Measurements from ENCODE around the gene HMX2.

HMX2 gene, protein sequence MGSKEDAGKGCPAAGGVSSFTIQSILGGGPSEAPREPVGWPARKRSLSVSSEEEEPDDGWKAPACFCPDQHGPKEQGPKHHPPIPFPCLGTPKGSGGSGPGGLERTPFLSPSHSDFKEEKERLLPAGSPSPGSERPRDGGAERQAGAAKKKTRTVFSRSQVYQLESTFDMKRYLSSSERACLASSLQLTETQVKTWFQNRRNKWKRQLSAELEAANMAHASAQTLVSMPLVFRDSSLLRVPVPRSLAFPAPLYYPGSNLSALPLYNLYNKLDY

DNA sequence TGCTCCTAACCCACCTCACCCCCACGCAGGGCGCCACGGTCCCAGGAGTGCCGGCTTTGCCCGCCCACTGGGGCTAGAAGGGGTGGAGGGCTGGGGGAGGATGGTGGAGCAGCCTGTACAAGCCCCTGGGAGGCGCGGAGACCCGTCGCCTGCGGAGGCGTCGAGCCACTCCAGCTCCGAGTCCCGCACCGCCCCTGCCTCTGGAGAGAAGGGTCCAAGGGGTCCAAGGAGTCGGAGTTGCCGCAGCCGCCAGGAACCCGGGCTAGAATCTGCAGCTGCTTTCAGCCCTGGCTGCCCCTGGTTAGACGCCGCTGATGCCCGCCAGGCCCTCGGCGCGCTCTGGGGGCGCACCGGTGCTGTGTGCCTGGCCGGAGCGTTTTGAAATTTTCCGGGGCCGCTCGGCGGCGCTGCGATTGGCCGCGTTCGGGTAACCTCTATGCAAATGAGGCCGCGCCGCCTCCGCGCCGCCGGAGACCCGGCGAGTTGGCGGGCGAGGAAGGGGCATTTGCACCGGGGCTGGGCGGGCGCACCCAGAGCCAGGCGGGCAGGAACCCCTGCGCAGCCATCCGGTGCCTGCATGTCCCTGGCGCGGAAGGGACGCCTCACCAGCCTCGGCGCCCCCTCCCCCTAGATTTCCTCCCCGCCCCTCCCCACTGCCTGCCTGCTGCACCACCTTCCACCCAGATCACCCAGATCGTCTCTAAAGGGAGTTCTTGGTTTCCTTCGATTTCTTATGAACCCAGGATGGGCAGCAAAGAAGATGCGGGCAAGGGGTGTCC, at the start of gene HMX2:
Gene HMX2 (plus strand): TSS at position 502 of the 779 bp plus-strand sequence. CDS start 243 bp downstream, at position 745.
- Histone ChIP-seq H3K9me3 (no peaks in the 10 kb centered on the region), H3K27me3 (peaks cover 0 to 100% of the 10 kb centered on the region in 2 donors), H3K4me3 (no peak within 1 kb of the TSS)

DNA sequence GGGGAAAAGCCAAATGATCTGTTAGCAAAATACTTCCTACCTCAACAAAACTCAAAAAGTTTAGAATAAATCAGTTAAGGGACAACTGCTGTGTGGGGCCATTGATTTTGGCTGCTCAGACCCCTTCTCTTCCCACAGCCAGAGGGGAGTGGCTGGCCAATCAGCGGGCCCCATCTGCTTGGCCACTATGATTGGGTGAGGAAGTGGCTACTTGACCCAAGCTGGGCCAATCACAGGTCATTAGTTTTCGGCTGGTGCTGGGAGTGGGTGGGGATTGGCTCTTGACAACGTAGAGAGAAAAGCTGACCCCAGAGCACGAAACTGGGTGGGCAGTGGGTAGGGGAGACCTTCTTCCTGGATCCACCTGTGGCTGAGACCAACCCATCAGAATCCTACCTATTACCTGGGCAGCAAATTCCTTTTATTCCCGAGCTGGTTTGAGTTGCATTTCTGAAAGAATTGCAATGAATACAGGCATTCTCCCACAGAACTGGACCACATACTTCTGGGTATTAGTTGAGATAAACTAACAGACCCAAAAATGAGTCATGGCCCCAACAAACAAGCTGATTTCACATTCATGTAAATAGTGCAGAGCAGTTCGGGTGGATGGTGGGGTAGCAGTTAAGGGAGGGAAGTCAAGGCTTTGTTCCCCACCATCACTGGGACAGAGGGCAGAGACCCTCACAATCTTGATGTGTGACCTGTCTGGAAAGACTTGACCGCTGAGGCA, 47.7 kb upstream of the HMX2 start:
- no peak overlapping the region for H3K4me3 ChIP-seq
- H3K9me3 ChIP-seq, result no peaks in the 10 kb centered on the region
- no peak for DNase-seq
- no peak overlapping the region for H3K27ac ChIP-seq
- TF ChIP-seq, protein P1, sequence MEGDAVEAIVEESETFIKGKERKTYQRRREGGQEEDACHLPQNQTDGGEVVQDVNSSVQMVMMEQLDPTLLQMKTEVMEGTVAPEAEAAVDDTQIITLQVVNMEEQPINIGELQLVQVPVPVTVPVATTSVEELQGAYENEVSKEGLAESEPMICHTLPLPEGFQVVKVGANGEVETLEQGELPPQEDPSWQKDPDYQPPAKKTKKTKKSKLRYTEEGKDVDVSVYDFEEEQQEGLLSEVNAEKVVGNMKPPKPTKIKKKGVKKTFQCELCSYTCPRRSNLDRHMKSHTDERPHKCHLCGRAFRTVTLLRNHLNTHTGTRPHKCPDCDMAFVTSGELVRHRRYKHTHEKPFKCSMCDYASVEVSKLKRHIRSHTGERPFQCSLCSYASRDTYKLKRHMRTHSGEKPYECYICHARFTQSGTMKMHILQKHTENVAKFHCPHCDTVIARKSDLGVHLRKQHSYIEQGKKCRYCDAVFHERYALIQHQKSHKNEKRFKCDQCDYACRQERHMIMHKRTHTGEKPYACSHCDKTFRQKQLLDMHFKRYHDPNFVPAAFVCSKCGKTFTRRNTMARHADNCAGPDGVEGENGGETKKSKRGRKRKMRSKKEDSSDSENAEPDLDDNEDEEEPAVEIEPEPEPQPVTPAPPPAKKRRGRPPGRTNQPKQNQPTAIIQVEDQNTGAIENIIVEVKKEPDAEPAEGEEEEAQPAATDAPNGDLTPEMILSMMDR (IDR thresholded peaks at IDR 0.05), result no peak
- no peaks in the 10 kb centered on the region for H3K36me3 ChIP-seq
- no peaks in the 10 kb centered on the region for H3K4me1 ChIP-seq
- H3K27me3 ChIP-seq, result peaks cover 0 to 25% of the 10 kb centered on the region in 2 donors
- intact Hi-C loops (cut with DNase I; ENCODE audit: low total_unique reads), result no loop called here

More for the DNA sequence above, at the start of gene HMX2:
- no peak for DNase-seq
- intact Hi-C loops (cut with DNase I; ENCODE audit: low total_unique reads), result no loop called here
- Histone ChIP-seq H3K4me1 (peaks cover 0 to 55% (median 45%) of the 10 kb centered on the region in 4 donors), H3K27ac (no peak within 1 kb of the TSS), H3K36me3 (no peaks in the 10 kb centered on the region)
- TF ChIP-seq, protein P1 (IDR thresholded peaks at IDR 0.05), result no peak

DNA sequence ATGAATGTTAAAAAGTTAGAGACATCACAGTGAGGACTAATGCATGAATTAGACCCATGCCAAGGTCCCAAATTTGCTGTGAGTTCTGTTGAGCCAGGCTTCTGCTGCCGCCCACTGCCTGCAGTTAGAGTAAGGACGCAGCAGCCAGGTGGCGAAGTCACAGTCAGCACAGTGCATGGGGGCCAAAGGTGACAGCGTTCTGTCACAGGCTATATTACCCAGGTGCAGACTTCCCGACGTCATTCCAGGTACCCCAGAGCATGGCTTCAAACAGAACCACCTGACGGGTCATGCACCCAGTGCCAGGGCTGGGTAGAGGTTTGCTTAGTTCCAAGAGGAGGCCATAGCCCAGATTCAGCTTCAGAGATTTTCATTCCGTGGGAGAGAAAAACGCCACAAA, 46.1 kb upstream of the HMX2 start:
- Histone ChIP-seq H3K9me3 (no peaks in the 10 kb centered on the region), H3K4me3 (no peak overlapping the region), H3K36me3 (no peaks in the 10 kb centered on the region), H3K27ac (no peak overlapping the region), H3K27me3 (peaks cover 0 to 19% of the 10 kb centered on the region in 2 donors), H3K4me1 (no peaks in the 10 kb centered on the region)
- TF ChIP-seq, protein P1 (IDR thresholded peaks at IDR 0.05), result no peak
- intact Hi-C loops (cut with DNase I; ENCODE audit: low total_unique reads), result no loop called here
- no peak for DNase-seq

DNA sequence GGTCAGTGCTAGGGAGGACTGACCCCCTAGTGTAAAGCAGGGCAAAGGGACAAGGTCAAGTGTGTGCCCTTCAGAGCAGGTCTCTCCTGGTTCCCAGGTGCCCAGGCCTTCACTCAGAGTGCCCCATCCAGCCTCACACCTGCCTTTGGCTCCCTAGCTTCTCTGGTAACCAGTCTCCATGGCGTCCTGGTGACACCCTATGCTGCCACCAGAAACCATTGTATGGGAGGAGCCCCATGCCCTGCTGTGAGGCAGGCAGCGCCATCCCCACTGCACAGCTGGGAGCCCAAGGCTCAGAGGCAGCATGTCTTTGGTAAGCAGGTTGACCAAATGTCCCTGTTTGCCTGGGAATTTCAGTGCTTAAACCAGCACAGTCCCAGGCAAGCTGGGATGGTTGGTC, 45.3 kb upstream of the HMX2 start:
- H3K36me3 ChIP-seq, result no peaks in the 10 kb centered on the region
- TF ChIP-seq, protein P1 (IDR thresholded peaks at IDR 0.05), result no peak
- intact Hi-C loops (cut with DNase I; ENCODE audit: low total_unique reads), result no loop called here

DNA sequence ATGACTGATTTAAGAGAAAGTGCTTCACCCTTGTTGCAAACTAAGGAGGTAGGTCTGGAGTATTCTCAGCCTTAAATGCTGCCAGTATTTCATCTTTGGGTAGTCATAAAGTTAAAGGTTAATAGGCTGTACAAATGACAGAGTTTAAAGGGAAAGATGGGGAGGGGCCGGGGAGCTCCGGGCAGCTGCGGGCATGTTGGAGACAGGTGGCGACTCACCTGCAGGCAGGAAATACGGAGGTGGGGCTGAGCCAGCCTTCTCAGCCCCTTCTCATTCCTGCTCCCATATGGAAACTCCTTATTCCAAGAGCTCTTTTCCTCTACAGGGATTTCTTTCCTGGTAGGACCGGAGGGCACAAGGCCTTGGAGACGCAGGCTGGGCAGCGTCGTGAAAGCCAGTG, 44.0 kb upstream of the HMX2 start:
- intact Hi-C loops (cut with DNase I; ENCODE audit: low total_unique reads), result no loop called here
- DNase-seq, result no peak
- H3K27ac ChIP-seq, result no peak overlapping the region
- no peaks in the 10 kb centered on the region for H3K36me3 ChIP-seq
- no peak overlapping the region for H3K4me3 ChIP-seq
- no peaks in the 10 kb centered on the region for H3K4me1 ChIP-seq
- H3K9me3 ChIP-seq, result no peaks in the 10 kb centered on the region
- peaks cover 0 to 7% of the 10 kb centered on the region in 2 donors for H3K27me3 ChIP-seq
- TF ChIP-seq, protein P1 (IDR thresholded peaks at IDR 0.05), result no peak

More for the DNA sequence above, 45.3 kb upstream of the HMX2 start:
- Histone ChIP-seq H3K9me3 (no peaks in the 10 kb centered on the region), H3K4me1 (no peaks in the 10 kb centered on the region), H3K27ac (no peak overlapping the region), H3K27me3 (peaks cover 0 to 15% of the 10 kb centered on the region in 2 donors), H3K4me3 (no peak overlapping the region)
- no peak for DNase-seq
